Measurements from ENCODE around the gene DIP2C. TPM values are rescaled to one million over a fixed set of nuclear protein-coding genes. Genes with fewer than 3 reads are reported as not detected.
A peak's percentile ranks its signal among the peaks of the same experiment; 100 is the strongest.

The DIP2C gene
- total RNA-seq, 1 donor, result 19.9 TPM

- TF ChIP-seq CTCF (IDR thresholded peaks at IDR 0.05; ENCODE audit: insufficient read depth, low read depth, low read length), result no peak
- H3K4me3 ChIP-seq (ENCODE audit: low read depth, low read length), result peak overlapping the region; percentile 25
- peak; percentile 8 for DNase-seq (ENCODE audit: low read depth)
Observed at GRCh38 chr10:484925-485661, 204.4 kb downstream of the DIP2C start.

- no peak for TF ChIP-seq CTCF (IDR thresholded peaks at IDR 0.05; ENCODE audit: insufficient read depth, low read depth, low read length)
- DNase-seq (ENCODE audit: low read depth), result peak; percentile 14
- H3K4me3 ChIP-seq (ENCODE audit: low read depth, low read length), result peak overlapping the region; percentile 2
Observed at GRCh38 chr10:484441-484924, 205.0 kb downstream of the DIP2C start.

- DNase-seq (ENCODE audit: low read depth), result no peak
- H3K4me3 ChIP-seq (ENCODE audit: low read depth, low read length), result no peak overlapping the region
- TF ChIP-seq CTCF (IDR thresholded peaks at IDR 0.05; ENCODE audit: insufficient read depth, low read depth, low read length), result no peak
Observed at GRCh38 chr10:483261-483660, 206.2 kb downstream of the DIP2C start.

GRCh38 chr10:482848-483247 is 206.6 kb downstream of the DIP2C start:
- no peak overlapping the region for H3K4me3 ChIP-seq (ENCODE audit: low read depth, low read length)
- DNase-seq (ENCODE audit: low read depth), result no peak
- TF ChIP-seq CTCF (IDR thresholded peaks at IDR 0.05; ENCODE audit: insufficient read depth, low read depth, low read length), result no peak

- no peak for TF ChIP-seq CTCF (IDR thresholded peaks at IDR 0.05; ENCODE audit: insufficient read depth, low read depth, low read length)
- no peak for DNase-seq (ENCODE audit: low read depth)
- H3K4me3 ChIP-seq (ENCODE audit: low read depth, low read length), result no peak overlapping the region
Observed at GRCh38 chr10:482051-482501, 207.4 kb downstream of the DIP2C start.

- H3K4me3 ChIP-seq (ENCODE audit: low read depth, low read length), result no peak overlapping the region
- no peak for TF ChIP-seq CTCF (IDR thresholded peaks at IDR 0.05; ENCODE audit: insufficient read depth, low read depth, low read length)
- no peak for DNase-seq (ENCODE audit: low read depth)
Observed at GRCh38 chr10:481628-482027, 207.8 kb downstream of the DIP2C start.
